Transverse colon (tissue), 4 donors: Measurements from ENCODE around the gene SDF2.

ENCODE experiments used
- EP300 ChIP-seq: sonication (generic); formaldehyde crosslinking; IDR thresholded peaks from one replicate; pipeline ENCODE4 v1.6.1; 2017; ENCODE audit warnings: antibody characterized with exemption, low read depth
- POLR2AphosphoS5 ChIP-seq, 3 donors: sonication (generic); formaldehyde crosslinking; IDR thresholded peaks; one replicate each; pipeline ENCODE4 v1.6.1; 2016; ENCODE audit warnings: antibody characterized with exemption in 3 of 3
- TF ChIP-seq, protein P1 (sequence below), 5 experiments: fragments of 200-600 bp in 3 of 5; fragments of 450-650 bp in 2 of 5; sonication (generic) in 3 of 5; IDR thresholded peaks; 1 replicate in 2 of 5; 2 replicates in 3 of 5; pipeline ENCODE4 v1.5.1; 2016 to 2017; ENCODE audit warnings: antibody characterized with exemption in 5 of 5, inconsistent platforms in 3 of 5, mild to moderate bottlenecking in 2 of 5, moderate library complexity in 1 of 5

DNA sequence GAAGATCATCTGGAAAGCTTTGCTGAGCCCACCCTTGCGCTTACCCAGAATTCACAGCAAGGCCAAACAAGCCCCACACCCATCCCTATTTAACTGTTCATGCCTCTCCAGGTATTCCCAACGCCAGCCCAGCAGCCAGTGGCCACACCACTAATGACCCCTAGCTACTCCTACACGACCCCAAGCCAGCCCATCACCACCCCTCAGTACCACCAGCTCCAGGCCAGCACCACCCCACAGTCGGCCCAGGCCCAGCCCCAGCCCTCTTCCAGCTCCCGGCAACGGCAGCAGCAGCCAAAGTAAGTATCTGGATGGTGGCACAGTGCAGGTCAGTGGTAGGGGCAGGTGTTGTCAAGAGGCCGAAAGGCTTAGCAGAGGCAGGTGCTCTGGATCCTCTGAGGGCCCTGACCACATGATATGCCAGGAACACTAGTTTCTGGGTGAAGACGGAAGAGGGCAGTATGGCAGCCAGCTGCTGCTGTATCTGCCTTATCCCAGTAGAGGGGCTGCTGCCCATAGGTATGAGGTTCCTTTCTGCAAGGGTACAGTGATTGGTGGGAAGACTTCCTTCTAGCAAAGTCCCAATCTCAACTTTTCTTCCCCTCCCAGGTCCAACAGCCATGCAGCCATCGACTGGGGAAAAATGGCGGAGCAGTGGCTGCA, 39.3 kb upstream of the SDF2 start:
- TF ChIP-seq, protein P1, sequence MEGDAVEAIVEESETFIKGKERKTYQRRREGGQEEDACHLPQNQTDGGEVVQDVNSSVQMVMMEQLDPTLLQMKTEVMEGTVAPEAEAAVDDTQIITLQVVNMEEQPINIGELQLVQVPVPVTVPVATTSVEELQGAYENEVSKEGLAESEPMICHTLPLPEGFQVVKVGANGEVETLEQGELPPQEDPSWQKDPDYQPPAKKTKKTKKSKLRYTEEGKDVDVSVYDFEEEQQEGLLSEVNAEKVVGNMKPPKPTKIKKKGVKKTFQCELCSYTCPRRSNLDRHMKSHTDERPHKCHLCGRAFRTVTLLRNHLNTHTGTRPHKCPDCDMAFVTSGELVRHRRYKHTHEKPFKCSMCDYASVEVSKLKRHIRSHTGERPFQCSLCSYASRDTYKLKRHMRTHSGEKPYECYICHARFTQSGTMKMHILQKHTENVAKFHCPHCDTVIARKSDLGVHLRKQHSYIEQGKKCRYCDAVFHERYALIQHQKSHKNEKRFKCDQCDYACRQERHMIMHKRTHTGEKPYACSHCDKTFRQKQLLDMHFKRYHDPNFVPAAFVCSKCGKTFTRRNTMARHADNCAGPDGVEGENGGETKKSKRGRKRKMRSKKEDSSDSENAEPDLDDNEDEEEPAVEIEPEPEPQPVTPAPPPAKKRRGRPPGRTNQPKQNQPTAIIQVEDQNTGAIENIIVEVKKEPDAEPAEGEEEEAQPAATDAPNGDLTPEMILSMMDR (IDR thresholded peaks at IDR 0.05), result no peak
- TF ChIP-seq EP300 (no peak), POLR2AphosphoS5 (IDR thresholded peaks at IDR 0.05) (no peak)
